ENCODE results near the gene WDR27. TPM values are rescaled to one million over a fixed set of nuclear protein-coding genes. Genes with fewer than 3 reads are reported as not detected.

The WDR27 gene
- polyA plus RNA-seq, 1 donor from 2014 or later: 35.8 TPM

GRCh38 chr6:169695131-169695530, 6.7 kb downstream of the WDR27 start:
- no peak overlapping the region for H3K4me2 ChIP-seq (ENCODE audit: low read length)
- H3K27me3 ChIP-seq (ENCODE audit: insufficient read depth, low read depth, low read length): no peaks in the 10 kb centered on the region
- H3K9ac ChIP-seq (ENCODE audit: low read length): no peak overlapping the region
- no peaks in the 10 kb centered on the region for H3K79me2 ChIP-seq (replicated peaks; ENCODE audit: insufficient read depth, low read length)
- H3F3A ChIP-seq (ENCODE audit: insufficient read depth, low read length, poor library complexity, severe bottlenecking): no peaks in the 10 kb centered on the region
- H4K20me1 ChIP-seq (ENCODE audit: insufficient read depth): no peaks in the 10 kb centered on the region
- H3K9me3 ChIP-seq (ENCODE audit: low read length): no peaks in the 10 kb centered on the region
- no peak for TF ChIP-seq EZH2 (IDR thresholded peaks at IDR 0.05; ENCODE audit: borderline replicate concordance, insufficient read depth, low read length, poor library complexity, severe bottlenecking)
- no peak for TF ChIP-seq POLR2AphosphoS5 (IDR thresholded peaks at IDR 0.05)
- TF ChIP-seq RAD21 (conservative IDR thresholded peaks at IDR 0.05): no peak
- TF ChIP-seq SMC3 (conservative IDR thresholded peaks at IDR 0.05; ENCODE audit: poor library complexity): no peak
- no peak for TF ChIP-seq MXI1 (conservative IDR thresholded peaks at IDR 0.05; ENCODE audit: poor library complexity, severe bottlenecking)
- TF ChIP-seq TAF1 (IDR thresholded peaks at IDR 0.05; ENCODE audit: low read depth): no peak
- TF ChIP-seq, protein P1, sequence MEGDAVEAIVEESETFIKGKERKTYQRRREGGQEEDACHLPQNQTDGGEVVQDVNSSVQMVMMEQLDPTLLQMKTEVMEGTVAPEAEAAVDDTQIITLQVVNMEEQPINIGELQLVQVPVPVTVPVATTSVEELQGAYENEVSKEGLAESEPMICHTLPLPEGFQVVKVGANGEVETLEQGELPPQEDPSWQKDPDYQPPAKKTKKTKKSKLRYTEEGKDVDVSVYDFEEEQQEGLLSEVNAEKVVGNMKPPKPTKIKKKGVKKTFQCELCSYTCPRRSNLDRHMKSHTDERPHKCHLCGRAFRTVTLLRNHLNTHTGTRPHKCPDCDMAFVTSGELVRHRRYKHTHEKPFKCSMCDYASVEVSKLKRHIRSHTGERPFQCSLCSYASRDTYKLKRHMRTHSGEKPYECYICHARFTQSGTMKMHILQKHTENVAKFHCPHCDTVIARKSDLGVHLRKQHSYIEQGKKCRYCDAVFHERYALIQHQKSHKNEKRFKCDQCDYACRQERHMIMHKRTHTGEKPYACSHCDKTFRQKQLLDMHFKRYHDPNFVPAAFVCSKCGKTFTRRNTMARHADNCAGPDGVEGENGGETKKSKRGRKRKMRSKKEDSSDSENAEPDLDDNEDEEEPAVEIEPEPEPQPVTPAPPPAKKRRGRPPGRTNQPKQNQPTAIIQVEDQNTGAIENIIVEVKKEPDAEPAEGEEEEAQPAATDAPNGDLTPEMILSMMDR (IDR thresholded peaks at IDR 0.05; ENCODE audit: poor library complexity, severe bottlenecking): no peak
- TF ChIP-seq EP300 (conservative IDR thresholded peaks at IDR 0.05; ENCODE audit: poor library complexity, severe bottlenecking): no peak
- no peak for TF ChIP-seq REST (IDR thresholded peaks at IDR 0.05; ENCODE audit: borderline replicate concordance)
- H3K9me2 ChIP-seq (ENCODE audit: insufficient read depth, low read length): no peaks in the 10 kb centered on the region
- no peak overlapping the region for H3K27ac ChIP-seq (ENCODE audit: low read length)
- no peak overlapping the region for H2AFZ ChIP-seq (ENCODE audit: low read depth, low read length)
- no peaks in the 10 kb centered on the region for H3K36me3 ChIP-seq (ENCODE audit: insufficient read depth, low read length)
- H3K4me3 ChIP-seq (ENCODE audit: low read length): no peak overlapping the region

- H3K27ac ChIP-seq (ENCODE audit: low read length): no peak overlapping the region
- no peak overlapping the region for H3K4me3 ChIP-seq (ENCODE audit: low read length)
- no peak overlapping the region for H3K9ac ChIP-seq (ENCODE audit: low read length)
- no peak overlapping the region for H2AFZ ChIP-seq (ENCODE audit: low read depth, low read length)
- H3K9me3 ChIP-seq (ENCODE audit: low read length): peaks cover under 1% of the 10 kb centered on the region
- H3K36me3 ChIP-seq (ENCODE audit: insufficient read depth, low read length): peaks cover 3% of the 10 kb centered on the region
- no peaks in the 10 kb centered on the region for H3K9me2 ChIP-seq (ENCODE audit: insufficient read depth, low read length)
- no peaks in the 10 kb centered on the region for H3K27me3 ChIP-seq (ENCODE audit: insufficient read depth, low read depth, low read length)
- H3F3A ChIP-seq (ENCODE audit: insufficient read depth, low read length, poor library complexity, severe bottlenecking): no peaks in the 10 kb centered on the region
- no peak overlapping the region for H3K4me2 ChIP-seq (ENCODE audit: low read length)
- H3K79me2 ChIP-seq (replicated peaks; ENCODE audit: insufficient read depth, low read length): no peaks in the 10 kb centered on the region
- no peak for TF ChIP-seq TAF1 (IDR thresholded peaks at IDR 0.05; ENCODE audit: low read depth)
- no peak for TF ChIP-seq EZH2 (IDR thresholded peaks at IDR 0.05; ENCODE audit: borderline replicate concordance, insufficient read depth, low read length, poor library complexity, severe bottlenecking)
- no peak for TF ChIP-seq POLR2AphosphoS5 (IDR thresholded peaks at IDR 0.05)
- no peak for TF ChIP-seq EP300 (conservative IDR thresholded peaks at IDR 0.05; ENCODE audit: poor library complexity, severe bottlenecking)
- TF ChIP-seq MXI1 (conservative IDR thresholded peaks at IDR 0.05; ENCODE audit: poor library complexity, severe bottlenecking): no peak
- no peak for TF ChIP-seq SMC3 (conservative IDR thresholded peaks at IDR 0.05; ENCODE audit: poor library complexity)
- TF ChIP-seq, protein P1 (IDR thresholded peaks at IDR 0.05; ENCODE audit: poor library complexity, severe bottlenecking): no peak
- TF ChIP-seq RAD21 (conservative IDR thresholded peaks at IDR 0.05): no peak
- TF ChIP-seq REST (IDR thresholded peaks at IDR 0.05; ENCODE audit: borderline replicate concordance): no peak
- no peaks in the 10 kb centered on the region for H4K20me1 ChIP-seq (ENCODE audit: insufficient read depth)
Observed at GRCh38 chr6:169692516-169692915, 9.3 kb downstream of the WDR27 start.

Measured in neural cell (in vitro differentiated cells).